Transverse colon (tissue), 4 donors: ENCODE measurements around the gene PRKAR1B. TPM values are rescaled to one million over a fixed set of nuclear protein-coding genes. Genes with fewer than 3 reads are reported as not detected.
"Not testable (repeated sequence)": the region's sequence is repeated elsewhere in the genome, so short reads cannot be mapped to it uniquely, and the experiment has no call there.

Source experiments
- DNase-seq: peaks from one replicate; pipeline ENCODE4 v3.0.0-alpha.2; 2019
- H3K27ac ChIP-seq, 4 donors: fragments of 200-600 bp; sonication (generic); 2 replicates each; pipeline ENCODE4 v1.5.1; 2016 to 2018; ENCODE audit warnings: inconsistent platforms in 4 of 4
- H3K27me3 ChIP-seq: fragments of 200-600 bp; sonication (generic); 2 replicates; pipeline ENCODE4 v1.5.1; 2017; ENCODE audit warnings: inconsistent platforms
- H3K36me3 ChIP-seq, 4 donors: fragments of 200-600 bp; sonication (generic); 2 replicates each; pipeline ENCODE4 v1.5.1; 2017 to 2019; ENCODE audit warnings: inconsistent platforms in 4 of 4
- H3K4me1 ChIP-seq, 4 donors: fragments of 200-600 bp; sonication (generic); 2 replicates each; pipeline ENCODE4 v1.5.1; 2017 to 2020; ENCODE audit warnings: inconsistent platforms in 4 of 4
- H3K4me3 ChIP-seq, 4 donors: fragments of 200-600 bp; sonication (generic); 1 replicate in 1 of 4; 2 replicates in 3 of 4; pipeline versions ENCODE4 v1.5.1 to v1.6.1; 2017 to 2019; ENCODE audit warnings: inconsistent platforms in 4 of 4
- H3K9me3 ChIP-seq, 2 donors: fragments of 200-600 bp; sonication (generic); 2 replicates each; pipeline ENCODE4 v1.5.1; 2017 to 2019; ENCODE audit warnings: inconsistent platforms in 2 of 2
- EP300 ChIP-seq: sonication (generic); formaldehyde crosslinking; IDR thresholded peaks from one replicate; pipeline ENCODE4 v1.6.1; 2017; ENCODE audit warnings: antibody characterized with exemption, low read depth
- POLR2A ChIP-seq: fragments of 450-650 bp; IDR thresholded peaks from one replicate; pipeline ENCODE4 v1.6.1; 2016; ENCODE audit warnings: antibody characterized with exemption, mild to moderate bottlenecking, moderate library complexity
- POLR2AphosphoS5 ChIP-seq, 3 donors: sonication (generic); formaldehyde crosslinking; IDR thresholded peaks; one replicate each; pipeline ENCODE4 v1.6.1; 2016; ENCODE audit warnings: antibody characterized with exemption in 3 of 3
- WGBS, 2 donors: methylation state at CpG; one replicate each; pipeline ENCODE4 v1.1.5; 2018; ENCODE audit warnings: low coverage in 1 of 2; 5-methylcytosine and 5-hydroxymethylcytosine counted together
- in situ Hi-C, 4 donors: fragments of 200-750 bp; cut with MboI; loops; one replicate each; pipeline versions ENCODE4 v1.15.0 to v1.15.1; 2017; ENCODE audit warnings: low sequenced_read_pairs in 3 of 4, low pct_ligation_motif_present in 1 of 4, low pct_unique_long_range_greater_than_20kb in 1 of 4
- intact Hi-C: fragments of 100-400 bp; cut with DNase I; formaldehyde crosslinking; loops from one replicate; pipeline ENCODE4 v1.15.1; 2023; ENCODE audit warnings: low total_unique reads
- total RNA-seq, 4 donors: library from RNA; depleted of rRNA; stranded (reverse); fragments of >200 nt; gene quantifications; one replicate each; pipeline ENCODE4 v1.1.0, GENCODE V29; 2016
- TF ChIP-seq, protein P1 (sequence below), 5 experiments: fragments of 200-600 bp in 3 of 5; fragments of 450-650 bp in 2 of 5; sonication (generic) in 3 of 5; IDR thresholded peaks; 1 replicate in 2 of 5; 2 replicates in 3 of 5; pipeline ENCODE4 v1.5.1; 2016 to 2017; ENCODE audit warnings: antibody characterized with exemption in 5 of 5, inconsistent platforms in 3 of 5, mild to moderate bottlenecking in 2 of 5, moderate library complexity in 1 of 5

PRKAR1B gene
- total RNA-seq, 4 donors from 2014 or later, result 15.7 to 53.9 (median 16.9) TPM

- no peak for TF ChIP-seq POLR2AphosphoS5 (IDR thresholded peaks at IDR 0.05)
- Histone ChIP-seq H3K27ac (no peak overlapping the region), H3K4me1 (no peaks in the 10 kb centered on the region), H3K27me3 (no peaks in the 10 kb centered on the region), H3K9me3 (no peaks in the 10 kb centered on the region), H3K36me3 (no peaks in the 10 kb centered on the region), H3K4me3 (no peak overlapping the region)
- DNase-seq, result no peak
- intact Hi-C loops, result no loop called here
- in situ Hi-C loops, result no loop called here
- 87 to 95% methylated on average over 10 to 25 of the region's 25 CpGs for WGBS, 2 donors
Measured at GRCh38 chr7:638256-639011, 88.6 kb downstream of the PRKAR1B start.

GRCh38 chr7:637826-638225 is 89.3 kb downstream of the PRKAR1B start:
- TF ChIP-seq POLR2A (no peak), EP300 (no peak), POLR2AphosphoS5 (IDR thresholded peaks at IDR 0.05) (no peak)
- TF ChIP-seq, protein P1, sequence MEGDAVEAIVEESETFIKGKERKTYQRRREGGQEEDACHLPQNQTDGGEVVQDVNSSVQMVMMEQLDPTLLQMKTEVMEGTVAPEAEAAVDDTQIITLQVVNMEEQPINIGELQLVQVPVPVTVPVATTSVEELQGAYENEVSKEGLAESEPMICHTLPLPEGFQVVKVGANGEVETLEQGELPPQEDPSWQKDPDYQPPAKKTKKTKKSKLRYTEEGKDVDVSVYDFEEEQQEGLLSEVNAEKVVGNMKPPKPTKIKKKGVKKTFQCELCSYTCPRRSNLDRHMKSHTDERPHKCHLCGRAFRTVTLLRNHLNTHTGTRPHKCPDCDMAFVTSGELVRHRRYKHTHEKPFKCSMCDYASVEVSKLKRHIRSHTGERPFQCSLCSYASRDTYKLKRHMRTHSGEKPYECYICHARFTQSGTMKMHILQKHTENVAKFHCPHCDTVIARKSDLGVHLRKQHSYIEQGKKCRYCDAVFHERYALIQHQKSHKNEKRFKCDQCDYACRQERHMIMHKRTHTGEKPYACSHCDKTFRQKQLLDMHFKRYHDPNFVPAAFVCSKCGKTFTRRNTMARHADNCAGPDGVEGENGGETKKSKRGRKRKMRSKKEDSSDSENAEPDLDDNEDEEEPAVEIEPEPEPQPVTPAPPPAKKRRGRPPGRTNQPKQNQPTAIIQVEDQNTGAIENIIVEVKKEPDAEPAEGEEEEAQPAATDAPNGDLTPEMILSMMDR (IDR thresholded peaks at IDR 0.05), result no peak
- 92% methylated on average over 12 of the region's 12 CpGs; no CpG with 5 or more reads in 1 of the 2 donors for WGBS, 2 donors
- in situ Hi-C loops, result no loop called here
- Histone ChIP-seq H3K4me3 (no peak overlapping the region), H3K4me1 (no peaks in the 10 kb centered on the region), H3K27ac (no peak overlapping the region), H3K9me3 (no peaks in the 10 kb centered on the region), H3K27me3 (no peaks in the 10 kb centered on the region), H3K36me3 (no peaks in the 10 kb centered on the region)
- no peak for DNase-seq
- intact Hi-C loops, result no loop called here

DNA sequence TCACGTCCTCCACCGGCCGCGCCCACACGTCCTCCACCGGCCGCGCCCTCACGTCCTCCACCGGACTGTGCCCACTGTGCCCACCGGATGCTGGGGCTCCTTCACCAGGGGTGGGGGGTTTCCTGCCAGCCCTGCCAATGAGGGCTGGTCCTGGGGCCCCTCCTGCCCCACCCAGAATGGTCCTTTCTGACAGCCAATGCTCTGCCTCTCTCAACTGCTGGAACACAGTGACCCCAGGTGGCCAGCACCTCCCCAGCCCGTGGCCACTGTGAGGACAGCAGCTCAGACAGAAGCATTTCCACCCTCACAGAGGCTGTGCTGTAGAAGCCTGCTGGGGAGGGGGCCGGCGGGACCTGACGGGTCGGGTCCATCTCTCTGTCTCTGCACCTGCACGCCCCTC is 90.7 kb downstream of the PRKAR1B start:
- no peak overlapping the region for H3K27ac ChIP-seq
- intact Hi-C loops, result no loop called here
- no peak for DNase-seq

DNA sequence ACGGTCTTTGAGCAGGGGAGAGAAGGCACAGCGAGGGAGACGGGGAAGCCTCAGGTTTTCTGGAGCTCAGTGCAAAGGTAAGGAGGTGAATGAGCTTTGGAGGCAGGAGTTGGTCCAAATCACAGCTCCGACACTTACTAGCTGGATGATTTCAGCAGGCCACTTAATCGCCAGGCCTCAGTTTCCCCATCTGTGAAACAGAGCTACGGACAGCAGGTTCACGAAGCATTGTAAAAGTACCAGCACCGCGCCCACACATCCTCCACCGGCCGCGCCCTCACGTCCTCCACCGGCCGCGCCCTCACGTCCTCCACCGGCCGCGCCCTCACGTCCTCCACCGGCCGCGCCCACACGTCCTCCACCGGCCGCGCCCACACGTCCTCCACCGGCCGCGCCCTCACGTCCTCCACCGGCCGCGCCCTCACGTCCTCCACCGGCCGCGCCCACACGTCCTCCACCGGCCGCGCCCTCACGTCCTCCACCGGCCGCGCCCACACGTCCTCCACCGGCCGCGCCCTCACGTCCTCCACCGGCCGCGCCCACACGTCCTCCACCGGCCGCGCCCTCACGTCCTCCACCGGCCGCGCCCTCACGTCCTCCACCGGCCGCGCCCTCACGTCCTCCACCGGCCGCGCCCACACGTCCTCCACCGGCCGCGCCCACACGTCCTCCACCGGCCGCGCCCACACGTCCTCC is 91.2 kb downstream of the PRKAR1B start:
- in situ Hi-C loops, H3K4me3 ChIP-seq: not testable (repeated sequence)

More for the DNA sequence above, 90.7 kb downstream of the PRKAR1B start:
- Histone ChIP-seq H3K4me3 (no peak overlapping the region), H3K4me1 (no peaks in the 10 kb centered on the region), H3K9me3 (no peaks in the 10 kb centered on the region), H3K27me3 (no peaks in the 10 kb centered on the region), H3K36me3 (no peaks in the 10 kb centered on the region)
- TF ChIP-seq POLR2AphosphoS5 (IDR thresholded peaks at IDR 0.05), result no peak
- TF ChIP-seq, protein P1 (IDR thresholded peaks at IDR 0.05), result peak in 1 of 5 experiments; percentile 22
- in situ Hi-C loops, result no loop called here
- 92 to 96% methylated on average over 5 to 14 of the region's 17 CpGs for WGBS, 2 donors

DNA sequence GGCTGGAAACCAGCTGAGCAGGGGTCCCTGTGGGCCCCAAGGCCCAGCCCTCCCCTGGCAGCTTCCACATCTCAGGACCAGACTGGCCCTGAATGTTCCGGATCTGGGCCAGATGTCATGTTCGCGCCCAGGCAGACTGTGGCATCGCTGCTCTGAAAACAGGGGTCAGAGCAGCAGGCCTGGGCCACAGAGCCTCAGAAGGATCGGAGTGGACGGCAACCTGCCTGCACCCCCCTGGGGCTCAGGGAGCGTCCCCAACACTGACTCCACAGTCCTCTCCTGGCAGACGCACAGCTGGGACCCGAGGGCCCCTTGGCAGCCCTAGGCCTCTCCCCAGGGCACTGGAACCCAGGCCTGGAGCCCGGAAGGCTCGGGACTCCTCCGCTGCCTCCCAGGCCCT is 91.9 kb downstream of the PRKAR1B start:
- Histone ChIP-seq H3K4me1 (no peaks in the 10 kb centered on the region), H3K4me3 (no peak overlapping the region), H3K27me3 (no peaks in the 10 kb centered on the region), H3K9me3 (no peaks in the 10 kb centered on the region), H3K27ac (no peak overlapping the region), H3K36me3 (no peaks in the 10 kb centered on the region)
- intact Hi-C loops, result no loop called here
- in situ Hi-C loops, result no loop called here
- TF ChIP-seq, protein P1 (IDR thresholded peaks at IDR 0.05), result no peak
- TF ChIP-seq POLR2AphosphoS5 (IDR thresholded peaks at IDR 0.05), result no peak
- TF ChIP-seq EP300, result no peak
- TF ChIP-seq POLR2A, result no peak
- DNase-seq, result no peak
- WGBS, 2 donors, result 93% methylated on average over 12 of the region's 12 CpGs; no CpG with 5 or more reads in 1 of the 2 donors

More for the DNA sequence above, 91.2 kb downstream of the PRKAR1B start:
- H3K27me3 ChIP-seq, intact Hi-C loops, H3K36me3 ChIP-seq, H3K9me3 ChIP-seq, H3K27ac ChIP-seq, DNase-seq, H3K4me1 ChIP-seq: not testable (repeated sequence)
- 92% methylated on average over 33 of the region's 81 CpGs; no CpG with 5 or more reads in 1 of the 2 donors for WGBS, 2 donors
